ENCODE results near the gene LRRC61. TPM values are rescaled to one million over a fixed set of nuclear protein-coding genes. Genes with fewer than 3 reads are reported as not detected.

The LRRC61 gene
- total and polyA plus RNA-seq, 2 experiments from 2014 or later: 34.7 to 75.2 TPM

- H3K27ac Mint-ChIP-seq: no peak overlapping the region
- Histone ChIP-seq H3K4me1 (ENCODE audit: insufficient read depth) (peaks cover 48% of the 10 kb centered on the region), H3K79me2 (replicated peaks; ENCODE audit: insufficient read depth) (peaks cover 46% of the 10 kb centered on the region), H3K27me3 (ENCODE audit: insufficient read depth) (no peaks in the 10 kb centered on the region), H3K4me3 (no peak overlapping the region), H3K4me2 (no peak overlapping the region), H2AFZ (no peak overlapping the region), H3K27ac (ENCODE audit: low read depth) (no peak overlapping the region), H4K20me1 (replicated peaks; ENCODE audit: insufficient read depth) (peaks cover 5% of the 10 kb centered on the region), H3F3A (replicated peaks; ENCODE audit: low read depth) (peaks cover 28% of the 10 kb centered on the region), H3K9me2 (ENCODE audit: insufficient read depth) (no peaks in the 10 kb centered on the region), H3K36me3 (ENCODE audit: insufficient read depth) (0 out of 2 replicates have a peak, but pooled peaks cover 3% of the 10 kb centered on the region)
- no peak overlapping the region for H3K4me3 Mint-ChIP-seq
- peaks cover 63% of the 10 kb centered on the region for H3K4me1 Mint-ChIP-seq
- H3K9me3 Mint-ChIP-seq: no peaks in the 10 kb centered on the region
- peaks cover 58% of the 10 kb centered on the region for H3K36me3 Mint-ChIP-seq (ENCODE audit: low read depth)
- H3K27me3 Mint-ChIP-seq (ENCODE audit: insufficient read depth, low read depth, poor library complexity): peaks cover 33% of the 10 kb centered on the region
- ATAC-seq (peak; percentile 0; the same call in 2 of the 3 replicates), DNase-seq (ENCODE audit: low spot score) (no peak)
- TF ChIP-seq STAT1 (IDR thresholded peaks at IDR 0.05; ENCODE audit: unreplicated experiment) (no peak), ZNF331 (CRISPR knock-in tag; IDR thresholded peaks at IDR 0.05; ENCODE audit: low read depth) (no peak), ZNF462 (CRISPR knock-in tag; IDR thresholded peaks at IDR 0.05) (no peak), ZNF114 (CRISPR knock-in tag; IDR thresholded peaks at IDR 0.05) (no peak), CREB1 (CRISPR knock-in tag; IDR thresholded peaks at IDR 0.05; ENCODE audit: low read depth) (no peak), NANOG (IDR thresholded peaks at IDR 0.05; ENCODE audit: borderline replicate concordance) (no peak), JUNB (IDR thresholded peaks at IDR 0.05; ENCODE audit: unreplicated experiment) (no peak), EZH2 (IDR thresholded peaks at IDR 0.05; ENCODE audit: low read depth, unreplicated experiment) (no peak), CTCF (conservative IDR thresholded peaks at IDR 0.05; ENCODE audit: low read depth in 2 of 2) (no peak), POLR2AphosphoS5 (IDR thresholded peaks at IDR 0.05; ENCODE audit: low read depth) (no peak), EZH2phosphoT487 (IDR thresholded peaks at IDR 0.05; ENCODE audit: unreplicated experiment) (no peak)
- TF ChIP-seq, protein P1, sequence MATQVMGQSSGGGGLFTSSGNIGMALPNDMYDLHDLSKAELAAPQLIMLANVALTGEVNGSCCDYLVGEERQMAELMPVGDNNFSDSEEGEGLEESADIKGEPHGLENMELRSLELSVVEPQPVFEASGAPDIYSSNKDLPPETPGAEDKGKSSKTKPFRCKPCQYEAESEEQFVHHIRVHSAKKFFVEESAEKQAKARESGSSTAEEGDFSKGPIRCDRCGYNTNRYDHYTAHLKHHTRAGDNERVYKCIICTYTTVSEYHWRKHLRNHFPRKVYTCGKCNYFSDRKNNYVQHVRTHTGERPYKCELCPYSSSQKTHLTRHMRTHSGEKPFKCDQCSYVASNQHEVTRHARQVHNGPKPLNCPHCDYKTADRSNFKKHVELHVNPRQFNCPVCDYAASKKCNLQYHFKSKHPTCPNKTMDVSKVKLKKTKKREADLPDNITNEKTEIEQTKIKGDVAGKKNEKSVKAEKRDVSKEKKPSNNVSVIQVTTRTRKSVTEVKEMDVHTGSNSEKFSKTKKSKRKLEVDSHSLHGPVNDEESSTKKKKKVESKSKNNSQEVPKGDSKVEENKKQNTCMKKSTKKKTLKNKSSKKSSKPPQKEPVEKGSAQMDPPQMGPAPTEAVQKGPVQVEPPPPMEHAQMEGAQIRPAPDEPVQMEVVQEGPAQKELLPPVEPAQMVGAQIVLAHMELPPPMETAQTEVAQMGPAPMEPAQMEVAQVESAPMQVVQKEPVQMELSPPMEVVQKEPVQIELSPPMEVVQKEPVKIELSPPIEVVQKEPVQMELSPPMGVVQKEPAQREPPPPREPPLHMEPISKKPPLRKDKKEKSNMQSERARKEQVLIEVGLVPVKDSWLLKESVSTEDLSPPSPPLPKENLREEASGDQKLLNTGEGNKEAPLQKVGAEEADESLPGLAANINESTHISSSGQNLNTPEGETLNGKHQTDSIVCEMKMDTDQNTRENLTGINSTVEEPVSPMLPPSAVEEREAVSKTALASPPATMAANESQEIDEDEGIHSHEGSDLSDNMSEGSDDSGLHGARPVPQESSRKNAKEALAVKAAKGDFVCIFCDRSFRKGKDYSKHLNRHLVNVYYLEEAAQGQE (IDR thresholded peaks at IDR 0.05; ENCODE audit: unreplicated experiment): no peak
- TF ChIP-seq, protein P2, sequence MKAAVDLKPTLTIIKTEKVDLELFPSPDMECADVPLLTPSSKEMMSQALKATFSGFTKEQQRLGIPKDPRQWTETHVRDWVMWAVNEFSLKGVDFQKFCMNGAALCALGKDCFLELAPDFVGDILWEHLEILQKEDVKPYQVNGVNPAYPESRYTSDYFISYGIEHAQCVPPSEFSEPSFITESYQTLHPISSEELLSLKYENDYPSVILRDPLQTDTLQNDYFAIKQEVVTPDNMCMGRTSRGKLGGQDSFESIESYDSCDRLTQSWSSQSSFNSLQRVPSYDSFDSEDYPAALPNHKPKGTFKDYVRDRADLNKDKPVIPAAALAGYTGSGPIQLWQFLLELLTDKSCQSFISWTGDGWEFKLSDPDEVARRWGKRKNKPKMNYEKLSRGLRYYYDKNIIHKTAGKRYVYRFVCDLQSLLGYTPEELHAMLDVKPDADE (IDR thresholded peaks at IDR 0.05): no peak
Observed at GRCh38 chr7:150371996-150372270, 48.8 kb downstream of the LRRC61 start.
